MM.1S (cell line): ENCODE data around the gene CDK5RAP3.

Experiments
- DNase-seq: peaks from one replicate; pipeline ENCODE4 v3.0.0-alpha.2; 2015
- H2AFZ ChIP-seq: fragments of 300-600 bp; sonication (generic); 2 replicates; pipeline ENCODE4 v1.6.0; 2016; ENCODE audit warnings: antibody characterized with exemption, low read length
- H3F3A ChIP-seq: fragments of 300-600 bp; sonication (generic); 2 replicates; pipeline ENCODE4 v1.6.1; 2016; ENCODE audit warnings: mild to moderate bottlenecking, antibody characterized with exemption, low read length, moderate library complexity, mixed read lengths; ENCODE audit not compliant: insufficient read depth
- H3K27ac ChIP-seq: fragments of 300-600 bp; sonication (generic); 2 replicates; pipeline ENCODE4 v1.5.1; 2016; ENCODE audit warnings: mild to moderate bottlenecking, low read length
- H3K27me3 ChIP-seq: fragments of 300-600 bp; sonication (generic); replicated peaks from 2 replicates; pipeline ENCODE4 v1.6.0; 2016; ENCODE audit warnings: low read length; ENCODE audit not compliant: insufficient read depth
- H3K36me3 ChIP-seq: fragments of 300-600 bp; sonication (generic); replicated peaks from 2 replicates; pipeline ENCODE4 v1.6.1; 2016; ENCODE audit warnings: mild to moderate bottlenecking, low read length, mixed read lengths; ENCODE audit not compliant: insufficient read depth
- H3K4me1 ChIP-seq: fragments of 300-600 bp; sonication (generic); 2 replicates; pipeline ENCODE4 v1.6.1; 2016; ENCODE audit warnings: low read length, mixed read lengths
- H3K4me2 ChIP-seq: fragments of 300-600 bp; sonication (generic); 2 replicates; pipeline ENCODE4 v1.6.0; 2016; ENCODE audit warnings: low read depth, low read length
- H3K4me3 ChIP-seq: fragments of 300-600 bp; sonication (generic); 2 replicates; pipeline ENCODE4 v1.5.1; 2016; ENCODE audit warnings: low read length, mixed read lengths
- H3K79me2 ChIP-seq: fragments of 300-600 bp; sonication (generic); 2 replicates; pipeline ENCODE4 v1.6.1; 2016; ENCODE audit warnings: mixed run types, low read length, mixed read lengths
- H3K9ac ChIP-seq: fragments of 300-600 bp; sonication (generic); 2 replicates; pipeline ENCODE4 v1.6.1; 2016; ENCODE audit warnings: low read length, mixed read lengths
- H3K9me2 ChIP-seq: fragments of 300-600 bp; sonication (generic); replicated peaks from 2 replicates; pipeline ENCODE4 v1.6.1; 2016; ENCODE audit warnings: mild to moderate bottlenecking, low read length, mixed read lengths; ENCODE audit not compliant: insufficient read depth
- H3K9me3 ChIP-seq: fragments of 300-600 bp; sonication (generic); replicated peaks from 2 replicates; pipeline ENCODE4 v1.6.1; 2016; ENCODE audit warnings: mild to moderate bottlenecking, low read length, mixed read lengths; ENCODE audit not compliant: insufficient read depth
- H4K20me1 ChIP-seq: fragments of 300-600 bp; sonication (generic); 2 replicates; pipeline ENCODE4 v1.6.1; 2016; ENCODE audit warnings: mild to moderate bottlenecking, low read length, moderate library complexity, mixed read lengths; ENCODE audit not compliant: insufficient read depth
- CTCF ChIP-seq: fragments of 300-600 bp; sonication (generic); IDR thresholded peaks from 2 replicates; pipeline ENCODE4 v1.5.1; 2016; ENCODE audit warnings: antibody characterized with exemption, low read length, mixed read lengths
- EZH2 ChIP-seq: fragments of 300-600 bp; sonication (generic); optimal IDR thresholded peaks from 2 replicates; pipeline ENCODE3; 2017; ENCODE audit warnings: low read depth, mild to moderate bottlenecking, antibody characterized with exemption, low read length, mixed read lengths
- EZH2phosphoT487 ChIP-seq: fragments of 300-600 bp; sonication (generic); IDR thresholded peaks from 2 replicates; pipeline ENCODE4 v1.6.1; 2018; ENCODE audit warnings: antibody characterized with exemption, low read length

The CDK5RAP3 gene

GRCh38 chr17:47955497-47956461 lies 15.1 kb upstream of the CDK5RAP3 start:
- Histone ChIP-seq H3K79me2 (no peaks in the 10 kb centered on the region), H3K9me2 (no peaks in the 10 kb centered on the region), H3K9me3 (no peaks in the 10 kb centered on the region), H3K4me1 (peaks cover 20% of the 10 kb centered on the region), H4K20me1 (no peaks in the 10 kb centered on the region), H3K4me2 (no peak overlapping the region), H3F3A (no peaks in the 10 kb centered on the region), H3K9ac (no peak overlapping the region), H3K4me3 (no peak overlapping the region), H3K36me3 (no peaks in the 10 kb centered on the region), H3K27ac (no peak overlapping the region), H3K27me3 (no peaks in the 10 kb centered on the region), H2AFZ (no peak overlapping the region)
- TF ChIP-seq EZH2 (no peak), CTCF (no peak), EZH2phosphoT487 (no peak)
- DNase-seq, result no peak

- DNase-seq, result no peak
- Histone ChIP-seq H3K9ac (peak overlapping the region; percentile 20; the same call in 1 of the 2 replicates), H3K27me3 (no peaks in the 10 kb centered on the region), H3K4me1 (peaks cover 20% of the 10 kb centered on the region), H3K9me3 (no peaks in the 10 kb centered on the region), H2AFZ (peak overlapping the region; percentile 32; the same call in 1 of the 2 replicates), H3F3A (no peaks in the 10 kb centered on the region), H3K36me3 (no peaks in the 10 kb centered on the region), H3K9me2 (no peaks in the 10 kb centered on the region), H3K79me2 (no peaks in the 10 kb centered on the region), H3K4me2 (peak overlapping the region; percentile 62), H3K27ac (peak overlapping the region; percentile 61; the same call in 1 of the 2 replicates), H4K20me1 (no peaks in the 10 kb centered on the region), H3K4me3 (0 out of 2 replicates have a peak overlapping the region, but pooled peaks have one; percentile 7)
- TF ChIP-seq EZH2phosphoT487 (no peak), CTCF (no peak), EZH2 (no peak)
These were observed 13.9 kb upstream of the CDK5RAP3 start for GRCh38 chr17:47956791-47957590.

- Histone ChIP-seq H3K9ac (peak within 1 kb of the TSS; percentile 20; the same call in 1 of the 2 replicates), H2AFZ (peak within 1 kb of the TSS; percentile 32; the same call in 1 of the 2 replicates)
These were observed 13.1 kb upstream of the CDK5RAP3 start, which contains the start of gene PRR15L for GRCh38 chr17:47957591-47958490. Gene PRR15L, minus strand, starts transcription at chr17:47957883. Its CDS starts 4,649 bp downstream, at chr17:47953234.

More at GRCh38 chr17:47957591-47958490, 13.1 kb upstream of the CDK5RAP3 start, which contains the start of gene PRR15L:
- H3K4me1 ChIP-seq, result peaks cover 20% of the 10 kb centered on the region
- no peaks in the 10 kb centered on the region for H4K20me1 ChIP-seq
- no peaks in the 10 kb centered on the region for H3F3A ChIP-seq
- peak within 1 kb of the TSS; percentile 61; the same call in 1 of the 2 replicates for H3K27ac ChIP-seq
- H3K27me3 ChIP-seq, result no peaks in the 10 kb centered on the region
- no peaks in the 10 kb centered on the region for H3K36me3 ChIP-seq
- TF ChIP-seq EZH2 (no peak), CTCF (no peak), EZH2phosphoT487 (no peak)
- DNase-seq, result peak; percentile 73
- H3K9me2 ChIP-seq, result no peaks in the 10 kb centered on the region
- no peaks in the 10 kb centered on the region for H3K9me3 ChIP-seq
- H3K79me2 ChIP-seq, result no peaks in the 10 kb centered on the region
- 0 out of 2 replicates have a peak within 1 kb of the TSS, but pooled peaks have one; percentile 7 for H3K4me3 ChIP-seq
- peak within 1 kb of the TSS; percentile 62 for H3K4me2 ChIP-seq
